HL-60 (cell line): ENCODE data around the gene XYLT1.
A peak's percentile ranks its signal among the peaks of the same experiment; 100 is the strongest.

ENCODE experiments used
- DNase-seq, 2 experiments: peaks; one replicate each; pipeline ENCODE4 v3.0.0-alpha.2; 2010 to 2020; ENCODE audit warnings: low read depth in 1 of 2, low spot score in 1 of 2
- H3K27ac ChIP-seq: fragments of 250-450 bp; sonication (Bioruptor Pico); replicated peaks from 2 replicates; pipeline ENCODE4 v1.5.1; 2020; ENCODE audit warnings: mild to moderate bottlenecking, moderate library complexity
- H3K27me3 ChIP-seq: fragments of 250-450 bp; sonication (Bioruptor Pico); 2 replicates; pipeline ENCODE4 v1.5.1; 2021; ENCODE audit warnings: mild to moderate bottlenecking, moderate library complexity; ENCODE audit not compliant: insufficient read depth, poor library complexity, severe bottlenecking
- H3K4me3 ChIP-seq: replicated peaks from 2 replicates; pipeline ENCODE4 v1.5.1; 2011; ENCODE audit warnings: mild to moderate bottlenecking, control low read depth, low read length; ENCODE audit not compliant: insufficient read depth
- CTCF ChIP-seq: IDR thresholded peaks from one replicate; pipeline ENCODE4 v1.5.1; 2011; ENCODE audit warnings: low read length, control low read depth, inconsistent platforms; ENCODE audit not compliant: insufficient read depth
- GABPA ChIP-seq: IDR thresholded peaks from 2 replicates; pipeline ENCODE4 v1.6.1; 2012; ENCODE audit warnings: low read depth
- POLR2AphosphoS5 ChIP-seq: IDR thresholded peaks from 2 replicates; pipeline ENCODE4 v1.6.1; 2012; ENCODE audit warnings: low read depth
- SPI1 ChIP-seq: IDR thresholded peaks from 2 replicates; pipeline ENCODE4 v1.6.1; 2012; ENCODE audit warnings: low read depth, mild to moderate bottlenecking, borderline replicate concordance
- TF ChIP-seq, protein P1 (sequence below): IDR thresholded peaks from 2 replicates; pipeline ENCODE4 v1.6.1; 2012; ENCODE audit warnings: low read depth; ENCODE audit not compliant: insufficient replicate concordance

XYLT1 gene

DNA sequence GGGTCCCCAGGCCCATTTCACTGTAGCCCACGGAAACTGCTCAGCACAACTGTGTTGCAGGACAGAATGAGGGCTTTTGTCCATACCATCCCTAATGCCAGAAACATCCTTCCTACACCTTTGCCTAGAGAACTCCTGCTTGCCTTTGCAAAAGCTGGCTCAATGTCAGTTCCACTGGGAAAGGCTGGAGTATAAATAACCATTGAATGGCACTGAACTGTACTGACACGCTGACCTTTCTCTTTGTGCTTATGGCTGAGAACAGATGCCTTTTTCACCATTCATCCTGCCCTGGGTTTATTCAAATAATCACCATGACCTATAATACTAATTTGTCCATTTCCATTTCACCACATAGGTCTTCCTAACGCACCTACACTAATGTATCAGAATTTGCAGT is 300.3 kb downstream of the XYLT1 start:
- Histone ChIP-seq H3K27me3 (no peaks in the 10 kb centered on the region), H3K27ac (peak overlapping the region; percentile 94), H3K4me3 (no peak overlapping the region)
- no peak for DNase-seq
- TF ChIP-seq GABPA (no peak), POLR2AphosphoS5 (no peak), CTCF (no peak), SPI1 (no peak)
- TF ChIP-seq, protein P1, sequence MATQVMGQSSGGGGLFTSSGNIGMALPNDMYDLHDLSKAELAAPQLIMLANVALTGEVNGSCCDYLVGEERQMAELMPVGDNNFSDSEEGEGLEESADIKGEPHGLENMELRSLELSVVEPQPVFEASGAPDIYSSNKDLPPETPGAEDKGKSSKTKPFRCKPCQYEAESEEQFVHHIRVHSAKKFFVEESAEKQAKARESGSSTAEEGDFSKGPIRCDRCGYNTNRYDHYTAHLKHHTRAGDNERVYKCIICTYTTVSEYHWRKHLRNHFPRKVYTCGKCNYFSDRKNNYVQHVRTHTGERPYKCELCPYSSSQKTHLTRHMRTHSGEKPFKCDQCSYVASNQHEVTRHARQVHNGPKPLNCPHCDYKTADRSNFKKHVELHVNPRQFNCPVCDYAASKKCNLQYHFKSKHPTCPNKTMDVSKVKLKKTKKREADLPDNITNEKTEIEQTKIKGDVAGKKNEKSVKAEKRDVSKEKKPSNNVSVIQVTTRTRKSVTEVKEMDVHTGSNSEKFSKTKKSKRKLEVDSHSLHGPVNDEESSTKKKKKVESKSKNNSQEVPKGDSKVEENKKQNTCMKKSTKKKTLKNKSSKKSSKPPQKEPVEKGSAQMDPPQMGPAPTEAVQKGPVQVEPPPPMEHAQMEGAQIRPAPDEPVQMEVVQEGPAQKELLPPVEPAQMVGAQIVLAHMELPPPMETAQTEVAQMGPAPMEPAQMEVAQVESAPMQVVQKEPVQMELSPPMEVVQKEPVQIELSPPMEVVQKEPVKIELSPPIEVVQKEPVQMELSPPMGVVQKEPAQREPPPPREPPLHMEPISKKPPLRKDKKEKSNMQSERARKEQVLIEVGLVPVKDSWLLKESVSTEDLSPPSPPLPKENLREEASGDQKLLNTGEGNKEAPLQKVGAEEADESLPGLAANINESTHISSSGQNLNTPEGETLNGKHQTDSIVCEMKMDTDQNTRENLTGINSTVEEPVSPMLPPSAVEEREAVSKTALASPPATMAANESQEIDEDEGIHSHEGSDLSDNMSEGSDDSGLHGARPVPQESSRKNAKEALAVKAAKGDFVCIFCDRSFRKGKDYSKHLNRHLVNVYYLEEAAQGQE = no peak

GRCh38 chr16:17168181-17168580 is 302.6 kb downstream of the XYLT1 start:
- H3K27me3 ChIP-seq = no peaks in the 10 kb centered on the region
- no peak for DNase-seq
- no peak overlapping the region for H3K27ac ChIP-seq
- no peak for TF ChIP-seq GABPA
- TF ChIP-seq, protein P1 = no peak
- TF ChIP-seq POLR2AphosphoS5 = no peak
- TF ChIP-seq CTCF = no peak
- TF ChIP-seq SPI1 = no peak
- H3K4me3 ChIP-seq = no peak overlapping the region

- Histone ChIP-seq H3K4me3 (no peak overlapping the region), H3K27ac (no peak overlapping the region), H3K27me3 (no peaks in the 10 kb centered on the region)
- no peak for TF ChIP-seq CTCF
- TF ChIP-seq, protein P1 = peak; percentile 91
- no peak for DNase-seq
Measured at GRCh38 chr16:17166095-17166494, 304.7 kb downstream of the XYLT1 start.
